ENCODE data around the gene ACSL1. TPM values are rescaled to one million over a fixed set of nuclear protein-coding genes. Genes with fewer than 3 reads are reported as not detected.

The ACSL1 gene
- total RNA-seq, 2 experiments from 2014 or later: 22.0 to 22.2 TPM

- no peaks in the 10 kb centered on the region for H3K36me3 Mint-ChIP-seq
- H3K4me3 Mint-ChIP-seq: no peak overlapping the region
- DNase-seq: no peak
- H3K9me3 Mint-ChIP-seq: no peaks in the 10 kb centered on the region
- H3K27me3 Mint-ChIP-seq: peaks cover 6% of the 10 kb centered on the region
- POLR2A ChIA-PET: no interaction called here
- intact Hi-C loops (cut with micrococcal nuclease): no loop called here
- H3K4me1 Mint-ChIP-seq (ENCODE audit: low read depth): no peaks in the 10 kb centered on the region
- CTCF ChIA-PET: no interaction called here
- no peak overlapping the region for H3K27ac Mint-ChIP-seq
These were observed 10.8 kb upstream of the ACSL1 start for GRCh38 chr4:184836613-184837012.

- CTCF ChIA-PET: no interaction called here
- Mint-ChIP-seq H3K9me3 (no peaks in the 10 kb centered on the region), H3K27ac (no peak overlapping the region), H3K36me3 (no peaks in the 10 kb centered on the region), H3K27me3 (no peaks in the 10 kb centered on the region), H3K4me3 (no peak overlapping the region), H3K4me1 (ENCODE audit: low read depth) (no peaks in the 10 kb centered on the region)
- POLR2A ChIA-PET: interaction anchor here (1.7 kb wide), 1 partner anchor 8 kb away, joined by 4 read pairs; no protein-coding TSS in a partner anchor
- intact Hi-C loops (cut with micrococcal nuclease): no loop called here
- DNase-seq: no peak
These were observed 7.5 kb upstream of the ACSL1 start for GRCh38 chr4:184833046-184833838.

- Mint-ChIP-seq H3K4me1 (ENCODE audit: low read depth) (peaks cover 11% of the 10 kb centered on the region), H3K27me3 (no peaks in the 10 kb centered on the region), H3K27ac (no peak overlapping the region), H3K4me3 (no peak overlapping the region), H3K36me3 (no peaks in the 10 kb centered on the region), H3K9me3 (no peaks in the 10 kb centered on the region)
- DNase-seq: no peak
- intact Hi-C loops (cut with micrococcal nuclease): no loop called here
- ChIA-PET CTCF (interaction anchor here (1.6 kb wide), 1 partner anchor 86 kb away, joined by 7 read pairs; no protein-coding TSS in a partner anchor), POLR2A (no interaction called here)
These were observed 5.4 kb upstream of the ACSL1 start for GRCh38 chr4:184831153-184831552.

GRCh38 chr4:184826691-184827270, 1.0 kb upstream of the ACSL1 start:
- Mint-ChIP-seq H3K27ac (no peak overlapping the region), H3K36me3 (no peaks in the 10 kb centered on the region), H3K9me3 (no peaks in the 10 kb centered on the region), H3K4me1 (ENCODE audit: low read depth) (peaks cover 37% of the 10 kb centered on the region), H3K4me3 (peak overlapping the region; percentile 87), H3K27me3 (no peaks in the 10 kb centered on the region)
- no peak for DNase-seq
- POLR2A ChIA-PET: interaction anchor here (2.6 kb wide), 1 partner anchor 93 kb away, joined by 13 read pairs; the partner anchor contains the start of gene CENPU
- CTCF ChIA-PET: interaction anchor here (1.9 kb wide), 1 partner anchor 81 kb away, joined by 5 read pairs; no protein-coding TSS in a partner anchor
- intact Hi-C loops (cut with micrococcal nuclease): loop anchor here (1.0 to 10.0 kb wide), 8 partner anchors 33 to 1322 kb away; partner anchors contain the start of genes ANKRD37, CASP3, ING2 and LRP2BP

- Mint-ChIP-seq H3K9me3 (no peaks in the 10 kb centered on the region), H3K4me1 (ENCODE audit: low read depth) (peaks cover 37% of the 10 kb centered on the region), H3K4me3 (peak overlapping the region; percentile 84), H3K27ac (peak overlapping the region; percentile 75), H3K36me3 (no peaks in the 10 kb centered on the region), H3K27me3 (no peaks in the 10 kb centered on the region)
- intact Hi-C loops (cut with micrococcal nuclease): loop anchor here (2.0 to 10.0 kb wide), 6 partner anchors 19 to 1321 kb away; partner anchors contain the start of genes ANKRD37, CENPU, ING2 and LRP2BP
- DNase-seq: peak; percentile 64
- POLR2A ChIA-PET: interaction anchor here (0.7 to 2.6 kb wide), 5 partner anchors 9 to 312 kb away, joined by 4 to 13 read pairs (median 5); partner anchors contain the start of genes CASP3 and CENPU
- CTCF ChIA-PET: interaction anchor here (0.9 to 1.9 kb wide), 3 partner anchors 79 to 561 kb away, joined by 4 to 5 read pairs (median 5); no protein-coding TSS in a partner anchor
These were observed 450 bp downstream of the ACSL1 start for GRCh38 chr4:184825141-184825895.

- H3K9me3 Mint-ChIP-seq: no peaks in the 10 kb centered on the region
- intact Hi-C loops (cut with micrococcal nuclease): loop anchor here (2.0 to 10.0 kb wide), 7 partner anchors 20 to 1320 kb away; partner anchors contain the start of genes ANKRD37, CENPU, ING2 and LRP2BP
- H3K4me1 Mint-ChIP-seq (ENCODE audit: low read depth): peaks cover 37% of the 10 kb centered on the region
- DNase-seq: no peak
- no peaks in the 10 kb centered on the region for H3K27me3 Mint-ChIP-seq
- POLR2A ChIA-PET: interaction anchor here (0.7 to 2.6 kb wide), 5 partner anchors 10 to 311 kb away, joined by 4 to 13 read pairs (median 5); partner anchors contain the start of genes CASP3 and CENPU
- H3K27ac Mint-ChIP-seq: peak overlapping the region; percentile 75
- H3K4me3 Mint-ChIP-seq: peak overlapping the region; percentile 84
- CTCF ChIA-PET: interaction anchor here (0.9 kb wide), 1 partner anchor 79 kb away, joined by 5 read pairs; no protein-coding TSS in a partner anchor
- no peaks in the 10 kb centered on the region for H3K36me3 Mint-ChIP-seq
These were observed 1.0 kb downstream of the ACSL1 start for GRCh38 chr4:184824776-184825084.

GRCh38 chr4:184824081-184824775, 1.5 kb downstream of the ACSL1 start:
- no peaks in the 10 kb centered on the region for H3K9me3 Mint-ChIP-seq

GRCh38 chr4:184823014-184823413, 2.8 kb downstream of the ACSL1 start:
- no peak for DNase-seq
- intact Hi-C loops (cut with micrococcal nuclease): loop anchor here (5.0 to 10.0 kb wide), 5 partner anchors 76 to 1318 kb away; partner anchors contain the start of genes ANKRD37, ING2 and LRP2BP
- H3K9me3 Mint-ChIP-seq: no peaks in the 10 kb centered on the region
- no peak overlapping the region for H3K4me3 Mint-ChIP-seq
- H3K4me1 Mint-ChIP-seq (ENCODE audit: low read depth): peaks cover 46% of the 10 kb centered on the region
- H3K36me3 Mint-ChIP-seq: no peaks in the 10 kb centered on the region
- CTCF ChIA-PET: interaction anchor here (0.8 to 1.3 kb wide), 2 partner anchors 25 to 560 kb away, joined by 3 read pairs; no protein-coding TSS in a partner anchor
- no peaks in the 10 kb centered on the region for H3K27me3 Mint-ChIP-seq
- POLR2A ChIA-PET: no interaction called here
- H3K27ac Mint-ChIP-seq: no peak overlapping the region

More at GRCh38 chr4:184824081-184824775, 1.5 kb downstream of the ACSL1 start:
- Mint-ChIP-seq H3K27ac (peak overlapping the region; percentile 75), H3K27me3 (no peaks in the 10 kb centered on the region), H3K4me3 (peak overlapping the region; percentile 84), H3K4me1 (ENCODE audit: low read depth) (peaks cover 37% of the 10 kb centered on the region), H3K36me3 (no peaks in the 10 kb centered on the region)
- intact Hi-C loops (cut with micrococcal nuclease): loop anchor here (2.0 to 10.0 kb wide), 7 partner anchors 21 to 1319 kb away; partner anchors contain the start of genes ANKRD37, CENPU, ING2 and LRP2BP
- DNase-seq: peak; percentile 23
- ChIA-PET POLR2A (interaction anchor here (0.7 to 1.7 kb wide), 4 partner anchors 10 to 311 kb away, joined by 4 to 9 read pairs (median 4); partner anchors contain the start of gene CASP3), CTCF (interaction anchor here (0.9 to 1.3 kb wide), 2 partner anchors 27 to 78 kb away, joined by 3 to 5 read pairs; no protein-coding TSS in a partner anchor)

GRCh38 chr4:184822356-184822755, 3.4 kb downstream of the ACSL1 start:
- Mint-ChIP-seq H3K4me1 (ENCODE audit: low read depth) (peaks cover 50% of the 10 kb centered on the region), H3K4me3 (no peak overlapping the region), H3K27me3 (no peaks in the 10 kb centered on the region), H3K9me3 (no peaks in the 10 kb centered on the region), H3K36me3 (no peaks in the 10 kb centered on the region), H3K27ac (no peak overlapping the region)
- ChIA-PET POLR2A (no interaction called here), CTCF (no interaction called here)
- no peak for DNase-seq
- intact Hi-C loops (cut with micrococcal nuclease): loop anchor here (5.0 to 10.0 kb wide), 5 partner anchors 75 to 1318 kb away; partner anchors contain the start of genes ANKRD37, ING2 and LRP2BP

- no peak overlapping the region for H3K4me3 Mint-ChIP-seq
- POLR2A ChIA-PET: no interaction called here
- H3K4me1 Mint-ChIP-seq (ENCODE audit: low read depth): peaks cover 48% of the 10 kb centered on the region
- DNase-seq: no peak
- no peak overlapping the region for H3K27ac Mint-ChIP-seq
- no peaks in the 10 kb centered on the region for H3K9me3 Mint-ChIP-seq
- intact Hi-C loops (cut with micrococcal nuclease): loop anchor here (5.0 to 10.0 kb wide), 5 partner anchors 74 to 1316 kb away; partner anchors contain the start of genes ANKRD37, ING2 and LRP2BP
- no peaks in the 10 kb centered on the region for H3K27me3 Mint-ChIP-seq
- no peaks in the 10 kb centered on the region for H3K36me3 Mint-ChIP-seq
- CTCF ChIA-PET: interaction anchor here (1.4 to 2.6 kb wide), 2 partner anchors 29 to 76 kb away, joined by 3 to 9 read pairs; no protein-coding TSS in a partner anchor
These were observed 4.5 kb downstream of the ACSL1 start for GRCh38 chr4:184821242-184821641.

Measured in activated CD4-positive, alpha-beta memory T cell treated with anti-CD3 and anti-CD28 coated beads for 36 hours (primary cell).